ENCODE data around the gene TNC.

- TF ChIP-seq POLR2A (IDR thresholded peaks at IDR 0.05; ENCODE audit: low read depth, low read length) (no peak), EZH2 (IDR thresholded peaks at IDR 0.05; ENCODE audit: borderline replicate concordance, low read depth, low read length, severe bottlenecking) (no peak), CTCF (IDR thresholded peaks at IDR 0.05; ENCODE audit: extremely low read depth in 1 of 2, insufficient read depth in 1 of 2, low read depth in 1 of 2, low read length in 2 of 2) (no peak), POLR2AphosphoS5 (IDR thresholded peaks at IDR 0.05; ENCODE audit: insufficient read depth, low read depth, low read length) (no peak), MAX (IDR thresholded peaks at IDR 0.05; ENCODE audit: insufficient read depth, insufficient read length) (no peak), GATA2 (IDR thresholded peaks at IDR 0.05; ENCODE audit: insufficient read depth, insufficient read length, low read depth, low read length) (no peak)
Measured at GRCh38 chr9:115068031-115068430, 49.9 kb downstream of the TNC start.

All from endothelial cell of umbilical vein (primary cell).